ENCODE measurements around the gene RINT1. TPM values are rescaled to one million over a fixed set of nuclear protein-coding genes. Genes with fewer than 3 reads are reported as not detected.

The RINT1 gene
- total and polyA plus RNA-seq, 2 donors (not counting 1 experiment from before 2014, with no cell fraction given) = 16.3 to 26.0 TPM

GRCh38 chr7:105590793-105591192 is 58.8 kb downstream of the RINT1 start:
- H3K4me3 ChIP-seq (replicated peaks in 1 of 4; ENCODE audit: control extremely low read depth in 1 of 4, insufficient read depth in 1 of 4, low read depth in 3 of 4, low read length in 4 of 4) = no peak overlapping the region
- H3K9ac ChIP-seq (ENCODE audit: insufficient read depth, low read length) = no peak overlapping the region
- H3K4me1 ChIP-seq (ENCODE audit: control insufficient read depth, extremely low read depth, insufficient read depth, low read length) = no peaks in the 10 kb centered on the region
- TF ChIP-seq CTCF (conservative IDR thresholded peaks at IDR 0.05 in 1 of 2, IDR thresholded peaks at IDR 0.05 in 1 of 2; ENCODE audit: low read depth in 1 of 2, low read length in 2 of 2) (no peak), EZH2 (IDR thresholded peaks at IDR 0.05; ENCODE audit: low read length, missing control alignments) (no peak)
- no peak overlapping the region for H2AFZ ChIP-seq (ENCODE audit: low read length)
- H3K9me3 ChIP-seq (ENCODE audit: control insufficient read depth, insufficient read depth, low read depth, low read length) = no peaks in the 10 kb centered on the region
- no peaks in the 10 kb centered on the region for H3K79me2 ChIP-seq (ENCODE audit: control insufficient read depth, insufficient read depth, low read length)
- H3K36me3 ChIP-seq (ENCODE audit: control insufficient read depth, insufficient read depth, low read length) = no peaks in the 10 kb centered on the region
- no peaks in the 10 kb centered on the region for H3K27me3 ChIP-seq (ENCODE audit: control insufficient read depth, insufficient read depth, low read length)
- H3K4me2 ChIP-seq (ENCODE audit: extremely low read depth, insufficient read depth, low read length) = no peak overlapping the region
- no peak for DNase-seq (ENCODE audit: low read depth in 2 of 2)
- no peaks in the 10 kb centered on the region for H4K20me1 ChIP-seq (ENCODE audit: control insufficient read depth, extremely low read depth, insufficient read depth, low read length)
- H3K27ac ChIP-seq (ENCODE audit: insufficient read depth, low read length) = no peak overlapping the region

- H3K27ac ChIP-seq (ENCODE audit: insufficient read depth, low read length) = no peak overlapping the region
- no peak overlapping the region for H3K4me2 ChIP-seq (ENCODE audit: extremely low read depth, insufficient read depth, low read length)
- no peaks in the 10 kb centered on the region for H3K4me1 ChIP-seq (ENCODE audit: control insufficient read depth, extremely low read depth, insufficient read depth, low read length)
- no peaks in the 10 kb centered on the region for H3K27me3 ChIP-seq (ENCODE audit: control insufficient read depth, insufficient read depth, low read length)
- no peaks in the 10 kb centered on the region for H3K36me3 ChIP-seq (ENCODE audit: control insufficient read depth, insufficient read depth, low read length)
- H2AFZ ChIP-seq (ENCODE audit: low read length) = no peak overlapping the region
- no peak overlapping the region for H3K4me3 ChIP-seq (replicated peaks in 1 of 4; ENCODE audit: control extremely low read depth in 1 of 4, insufficient read depth in 1 of 4, low read depth in 3 of 4, low read length in 4 of 4)
- TF ChIP-seq EZH2 (IDR thresholded peaks at IDR 0.05; ENCODE audit: low read length, missing control alignments) = no peak
- TF ChIP-seq CTCF (conservative IDR thresholded peaks at IDR 0.05 in 1 of 2, IDR thresholded peaks at IDR 0.05 in 1 of 2; ENCODE audit: low read depth in 1 of 2, low read length in 2 of 2) = no peak
- no peak for DNase-seq (ENCODE audit: low read depth in 2 of 2)
- H4K20me1 ChIP-seq (ENCODE audit: control insufficient read depth, extremely low read depth, insufficient read depth, low read length) = no peaks in the 10 kb centered on the region
- H3K9me3 ChIP-seq (ENCODE audit: control insufficient read depth, insufficient read depth, low read depth, low read length) = no peaks in the 10 kb centered on the region
- H3K79me2 ChIP-seq (ENCODE audit: control insufficient read depth, insufficient read depth, low read length) = no peaks in the 10 kb centered on the region
- H3K9ac ChIP-seq (ENCODE audit: insufficient read depth, low read length) = no peak overlapping the region
Measured at GRCh38 chr7:105591522-105591921, 59.5 kb downstream of the RINT1 start.

- no peaks in the 10 kb centered on the region for H3K4me1 ChIP-seq (ENCODE audit: control insufficient read depth, extremely low read depth, insufficient read depth, low read length)
- H3K4me2 ChIP-seq (ENCODE audit: extremely low read depth, insufficient read depth, low read length) = no peak overlapping the region
- no peak for DNase-seq (ENCODE audit: low read depth in 2 of 2)
- H3K36me3 ChIP-seq (ENCODE audit: control insufficient read depth, insufficient read depth, low read length) = no peaks in the 10 kb centered on the region
- no peaks in the 10 kb centered on the region for H3K9me3 ChIP-seq (ENCODE audit: control insufficient read depth, insufficient read depth, low read depth, low read length)
- H4K20me1 ChIP-seq (ENCODE audit: control insufficient read depth, extremely low read depth, insufficient read depth, low read length) = no peaks in the 10 kb centered on the region
- H3K79me2 ChIP-seq (ENCODE audit: control insufficient read depth, insufficient read depth, low read length) = no peaks in the 10 kb centered on the region
- no peaks in the 10 kb centered on the region for H3K27me3 ChIP-seq (ENCODE audit: control insufficient read depth, insufficient read depth, low read length)
- H3K9ac ChIP-seq (ENCODE audit: insufficient read depth, low read length) = no peak overlapping the region
- H3K4me3 ChIP-seq (replicated peaks in 1 of 4; ENCODE audit: control extremely low read depth in 1 of 4, insufficient read depth in 1 of 4, low read depth in 3 of 4, low read length in 4 of 4) = no peak overlapping the region
- TF ChIP-seq CTCF (conservative IDR thresholded peaks at IDR 0.05 in 1 of 2, IDR thresholded peaks at IDR 0.05 in 1 of 2; ENCODE audit: low read depth in 1 of 2, low read length in 2 of 2) = peak in 1 of 2 donors; percentile 7
- no peak for TF ChIP-seq EZH2 (IDR thresholded peaks at IDR 0.05; ENCODE audit: low read length, missing control alignments)
- H2AFZ ChIP-seq (ENCODE audit: low read length) = no peak overlapping the region
- no peak overlapping the region for H3K27ac ChIP-seq (ENCODE audit: insufficient read depth, low read length)
Measured at GRCh38 chr7:105594034-105594433, 62.0 kb downstream of the RINT1 start.
